ENCODE measurements around the gene SPTB. TPM values are rescaled to one million over a fixed set of nuclear protein-coding genes. Genes with fewer than 3 reads are reported as not detected.
A peak's percentile ranks its signal among the peaks of the same experiment; 100 is the strongest.

Gene SPTB
- total and polyA plus RNA-seq, 7 experiments from 2014 or later: 0.05 to 0.12 (median 0.05) TPM; not detected in 4

GRCh38 chr14:64830961-64831360 is 48.7 kb downstream of the SPTB start:
- CTCF ChIA-PET: interaction anchor here (0.6 to 1.2 kb wide), 4 partner anchors 10 to 223 kb away, joined by 3 to 4 read pairs (median 3); no protein-coding TSS in a partner anchor
- no peaks in the 10 kb centered on the region for H3K9me3 Mint-ChIP-seq

GRCh38 chr14:64828071-64828470 is 51.6 kb downstream of the SPTB start:
- ChIA-PET POLR2A (no interaction called here), CTCF (interaction anchor here (8.8 kb wide), 1 partner anchor 63 kb away, joined by 141 read pairs; no protein-coding TSS in a partner anchor)
- Histone ChIP-seq H3K9me3 (ENCODE audit: control insufficient read depth in 2 of 3, low read length in 3 of 3) (no peaks in the 10 kb centered on the region), H3K27ac (ENCODE audit: low read depth, low read length) (no peak overlapping the region), H3K4me1 (ENCODE audit: control insufficient read depth in 2 of 2, insufficient read depth in 2 of 2, low read length in 2 of 2) (no peaks in the 10 kb centered on the region), H3K36me3 (ENCODE audit: control insufficient read depth in 2 of 3, insufficient read depth in 3 of 3, low read length in 3 of 3) (no peaks in the 10 kb centered on the region), H3K4me3 (ENCODE audit: low read length) (no peak overlapping the region), H3K27me3 (ENCODE audit: control insufficient read depth in 2 of 2, insufficient read depth in 2 of 2, low read length in 2 of 2) (peaks cover 0 to 4% of the 10 kb centered on the region in 2 donors)
- intact Hi-C loops (cut with micrococcal nuclease): no loop called here
- Mint-ChIP-seq H3K4me1 (peaks cover 0 to 7% (median 3%) of the 10 kb centered on the region in 7 donors), H3K36me3 (no peaks in the 10 kb centered on the region), H3K27me3 (peaks cover 0 to 37% (median 4%) of the 10 kb centered on the region in 5 donors), H3K4me3 (no peak overlapping the region), H3K27ac (no peak overlapping the region), H3K9me3 (peaks cover 0 to 2% (median 0%) of the 10 kb centered on the region in 11 donors)
- no peak for DNase-seq
- ATAC-seq: no peak

More at GRCh38 chr14:64830961-64831360, 48.7 kb downstream of the SPTB start:
- Mint-ChIP-seq H3K27ac (no peak overlapping the region), H3K36me3 (no peaks in the 10 kb centered on the region), H3K27me3 (peaks cover 0 to 24% (median 0%) of the 10 kb centered on the region in 5 donors), H3K4me1 (peaks cover 0 to 4% (median 0%) of the 10 kb centered on the region in 7 donors), H3K4me3 (no peak overlapping the region)
- H3K27me3 ChIP-seq (ENCODE audit: control insufficient read depth in 2 of 2, insufficient read depth in 2 of 2, low read length in 2 of 2): no peaks in the 10 kb centered on the region
- POLR2A ChIA-PET: no interaction called here
- intact Hi-C loops (cut with micrococcal nuclease): no loop called here
- H3K9me3 ChIP-seq (ENCODE audit: control insufficient read depth in 2 of 3, low read length in 3 of 3): no peaks in the 10 kb centered on the region
- H3K4me1 ChIP-seq (ENCODE audit: control insufficient read depth in 2 of 2, insufficient read depth in 2 of 2, low read length in 2 of 2): no peaks in the 10 kb centered on the region
- H3K36me3 ChIP-seq (ENCODE audit: control insufficient read depth in 2 of 3, insufficient read depth in 3 of 3, low read length in 3 of 3): no peaks in the 10 kb centered on the region
- DNase-seq: no peak
- no peak overlapping the region for H3K27ac ChIP-seq (ENCODE audit: low read depth, low read length)
- H3K4me3 ChIP-seq (ENCODE audit: low read length): no peak overlapping the region
- no peak for ATAC-seq

- intact Hi-C loops (cut with micrococcal nuclease): no loop called here
- H3K4me1 Mint-ChIP-seq: peaks cover 0 to 9% (median 5%) of the 10 kb centered on the region in 7 donors
- Histone ChIP-seq H3K9me3 (ENCODE audit: control insufficient read depth in 2 of 3, low read length in 3 of 3) (no peaks in the 10 kb centered on the region), H3K27ac (ENCODE audit: low read depth, low read length) (no peak overlapping the region), H3K4me1 (ENCODE audit: control insufficient read depth in 2 of 2, insufficient read depth in 2 of 2, low read length in 2 of 2) (no peaks in the 10 kb centered on the region), H3K27me3 (ENCODE audit: control insufficient read depth in 2 of 2, insufficient read depth in 2 of 2, low read length in 2 of 2) (peaks cover 0 to 4% of the 10 kb centered on the region in 2 donors), H3K4me3 (ENCODE audit: low read length) (no peak overlapping the region), H3K36me3 (ENCODE audit: control insufficient read depth in 2 of 3, insufficient read depth in 3 of 3, low read length in 3 of 3) (no peaks in the 10 kb centered on the region)
- no peaks in the 10 kb centered on the region for H3K36me3 Mint-ChIP-seq
- peaks cover 0 to 2% (median 0%) of the 10 kb centered on the region in 11 donors for H3K9me3 Mint-ChIP-seq
- ChIA-PET POLR2A (no interaction called here), CTCF (interaction anchor here (8.8 kb wide), 1 partner anchor 64 kb away, joined by 141 read pairs; no protein-coding TSS in a partner anchor)
- DNase-seq (no peak), ATAC-seq (peak; percentile 52)
- H3K27ac Mint-ChIP-seq: no peak overlapping the region
- H3K27me3 Mint-ChIP-seq: peaks cover 0 to 39% (median 6%) of the 10 kb centered on the region in 5 donors
- no peak overlapping the region for H3K4me3 Mint-ChIP-seq
Measured at GRCh38 chr14:64826845-64827244, 52.9 kb downstream of the SPTB start.

- peaks cover 0 to 4% of the 10 kb centered on the region in 2 donors for H3K27me3 ChIP-seq (ENCODE audit: control insufficient read depth in 2 of 2, insufficient read depth in 2 of 2, low read length in 2 of 2)
- no peak for ATAC-seq
- Mint-ChIP-seq H3K27ac (no peak overlapping the region), H3K27me3 (peaks cover 0 to 44% (median 6%) of the 10 kb centered on the region in 5 donors), H3K4me3 (no peak overlapping the region), H3K4me1 (peaks cover 0 to 9% (median 5%) of the 10 kb centered on the region in 7 donors), H3K36me3 (no peaks in the 10 kb centered on the region), H3K9me3 (peaks cover 0 to 2% (median 0%) of the 10 kb centered on the region in 11 donors)
- ChIA-PET POLR2A (no interaction called here), CTCF (interaction anchor here (8.8 kb wide), 1 partner anchor 64 kb away, joined by 141 read pairs; no protein-coding TSS in a partner anchor)
- DNase-seq: no peak
- no peak overlapping the region for H3K27ac ChIP-seq (ENCODE audit: low read depth, low read length)
- H3K4me3 ChIP-seq (ENCODE audit: low read length): no peak overlapping the region
- H3K36me3 ChIP-seq (ENCODE audit: control insufficient read depth in 2 of 3, insufficient read depth in 3 of 3, low read length in 3 of 3): no peaks in the 10 kb centered on the region
- H3K4me1 ChIP-seq (ENCODE audit: control insufficient read depth in 2 of 2, insufficient read depth in 2 of 2, low read length in 2 of 2): no peaks in the 10 kb centered on the region
- no peaks in the 10 kb centered on the region for H3K9me3 ChIP-seq (ENCODE audit: control insufficient read depth in 2 of 3, low read length in 3 of 3)
- intact Hi-C loops (cut with micrococcal nuclease): no loop called here
Measured at GRCh38 chr14:64826333-64826732, 53.4 kb downstream of the SPTB start.

GRCh38 chr14:64825509-64825908 is 54.2 kb downstream of the SPTB start:
- Mint-ChIP-seq H3K9me3 (peaks cover 0 to 2% (median 0%) of the 10 kb centered on the region in 11 donors), H3K27me3 (peaks cover 0 to 50% (median 6%) of the 10 kb centered on the region in 5 donors), H3K27ac (no peak overlapping the region), H3K4me1 (peaks cover 0 to 9% (median 5%) of the 10 kb centered on the region in 7 donors), H3K4me3 (no peak overlapping the region), H3K36me3 (no peaks in the 10 kb centered on the region)
- no peak overlapping the region for H3K27ac ChIP-seq (ENCODE audit: low read depth, low read length)
- no peaks in the 10 kb centered on the region for H3K9me3 ChIP-seq (ENCODE audit: control insufficient read depth in 2 of 3, low read length in 3 of 3)
- no peaks in the 10 kb centered on the region for H3K36me3 ChIP-seq (ENCODE audit: control insufficient read depth in 2 of 3, insufficient read depth in 3 of 3, low read length in 3 of 3)
- peaks cover 0 to 4% of the 10 kb centered on the region in 2 donors for H3K27me3 ChIP-seq (ENCODE audit: control insufficient read depth in 2 of 2, insufficient read depth in 2 of 2, low read length in 2 of 2)
- H3K4me1 ChIP-seq (ENCODE audit: control insufficient read depth in 2 of 2, insufficient read depth in 2 of 2, low read length in 2 of 2): no peaks in the 10 kb centered on the region
- CTCF ChIA-PET: interaction anchor here (8.8 kb wide), 1 partner anchor 65 kb away, joined by 141 read pairs; no protein-coding TSS in a partner anchor
- intact Hi-C loops (cut with micrococcal nuclease): no loop called here
- POLR2A ChIA-PET: no interaction called here
- no peak for DNase-seq
- ATAC-seq: no peak
- H3K4me3 ChIP-seq (ENCODE audit: low read length): no peak overlapping the region

- no peak for ATAC-seq
- Mint-ChIP-seq H3K27me3 (peaks cover 0 to 54% (median 6%) of the 10 kb centered on the region in 5 donors), H3K27ac (no peak overlapping the region), H3K4me3 (no peak overlapping the region), H3K9me3 (peaks cover 0 to 2% (median 0%) of the 10 kb centered on the region in 11 donors), H3K4me1 (peaks cover 0 to 9% (median 5%) of the 10 kb centered on the region in 7 donors), H3K36me3 (no peaks in the 10 kb centered on the region)
- no peaks in the 10 kb centered on the region for H3K36me3 ChIP-seq (ENCODE audit: control insufficient read depth in 2 of 3, insufficient read depth in 3 of 3, low read length in 3 of 3)
- H3K4me3 ChIP-seq (ENCODE audit: low read length): no peak overlapping the region
- CTCF ChIA-PET: interaction anchor here (2.3 to 8.8 kb wide), 2 partner anchors 66 to 112 kb away, joined by 8 to 141 read pairs; no protein-coding TSS in a partner anchor
- POLR2A ChIA-PET: no interaction called here
- H3K9me3 ChIP-seq (ENCODE audit: control insufficient read depth in 2 of 3, low read length in 3 of 3): no peaks in the 10 kb centered on the region
- H3K4me1 ChIP-seq (ENCODE audit: control insufficient read depth in 2 of 2, insufficient read depth in 2 of 2, low read length in 2 of 2): no peaks in the 10 kb centered on the region
- no peak overlapping the region for H3K27ac ChIP-seq (ENCODE audit: low read depth, low read length)
- intact Hi-C loops (cut with micrococcal nuclease): no loop called here
- no peak for DNase-seq
- peaks cover 0 to 4% of the 10 kb centered on the region in 2 donors for H3K27me3 ChIP-seq (ENCODE audit: control insufficient read depth in 2 of 2, insufficient read depth in 2 of 2, low read length in 2 of 2)
Measured at GRCh38 chr14:64825006-64825405, 54.7 kb downstream of the SPTB start.
